ENCODE measurements around the gene BCKDHA.
A peak's percentile ranks its signal among the peaks of the same experiment; 100 is the strongest.

BCKDHA gene

GRCh38 chr19:41442473-41443355 is 45.1 kb downstream of the BCKDHA start, which contains the start of gene ERICH4:
Gene ERICH4 (plus strand): TSS chr19:41443156. CDS start chr19:41443170, 14 bp downstream.
- ChIA-PET CTCF (interaction anchor here (0.9 to 3.8 kb wide), 5 partner anchors 7 to 155 kb away, joined by 3 to 44 read pairs (median 4); partner anchors contain the start of gene TGFB1), POLR2A (no interaction called here)
- no peak for DNase-seq (ENCODE audit: extremely low spot score)
- TF ChIP-seq CTCF (IDR thresholded peaks at IDR 0.05; ENCODE audit: control extremely low read depth, extremely low read depth, low read depth, missing control alignments), result no peak

- no peak for DNase-seq (ENCODE audit: extremely low spot score)
- TF ChIP-seq CTCF (IDR thresholded peaks at IDR 0.05; ENCODE audit: control extremely low read depth, extremely low read depth, low read depth, missing control alignments), result no peak
- POLR2A ChIA-PET, result no interaction called here
- CTCF ChIA-PET, result interaction anchor here (2.5 to 15.6 kb wide), 3 partner anchors 120 to 153 kb away, joined by 7 to 343 read pairs (median 152); partner anchors contain the start of gene CEACAM21
Observed at GRCh38 chr19:41443813-41444455, 46.3 kb downstream of the BCKDHA start.

- ChIA-PET CTCF (interaction anchor here (1.5 to 15.6 kb wide), 3 partner anchors 12 to 152 kb away, joined by 5 to 343 read pairs (median 152); partner anchors contain the start of gene CEACAM21), POLR2A (no interaction called here)
- no peak for TF ChIP-seq CTCF (IDR thresholded peaks at IDR 0.05; ENCODE audit: control extremely low read depth, extremely low read depth, low read depth, missing control alignments)
- DNase-seq (ENCODE audit: extremely low spot score), result no peak
Observed at GRCh38 chr19:41445575-41445974, 48.0 kb downstream of the BCKDHA start.

- DNase-seq (ENCODE audit: extremely low spot score), result no peak
- ChIA-PET POLR2A (no interaction called here), CTCF (interaction anchor here (1.2 to 15.6 kb wide), 10 partner anchors 7 to 149 kb away, joined by 3 to 343 read pairs (median 22); partner anchors contain the start of genes CEACAM21 and DMAC2)
- no peak for TF ChIP-seq CTCF (IDR thresholded peaks at IDR 0.05; ENCODE audit: control extremely low read depth, extremely low read depth, low read depth, missing control alignments)
Observed at GRCh38 chr19:41447732-41448332, 50.2 kb downstream of the BCKDHA start.

GRCh38 chr19:41449079-41449864 is 51.7 kb downstream of the BCKDHA start:
- ChIA-PET POLR2A (interaction anchor here (0.7 to 1.2 kb wide), 2 partner anchors 119 to 121 kb away, joined by 4 to 9 read pairs; no protein-coding TSS in a partner anchor), CTCF (interaction anchor here (0.7 to 15.6 kb wide), 41 partner anchors 8 to 156 kb away, joined by 3 to 343 read pairs (median 4); partner anchors contain the start of genes B3GNT8, B9D2, CEACAM21 and DMAC2)
- TF ChIP-seq CTCF (IDR thresholded peaks at IDR 0.05; ENCODE audit: control extremely low read depth, extremely low read depth, low read depth, missing control alignments), result peak; percentile 97
- DNase-seq (ENCODE audit: extremely low spot score), result peak; percentile 90
